Lower lobe of right lung (tissue), 2 donors: ENCODE results near the gene PSEN2. TPM values are rescaled to one million over a fixed set of nuclear protein-coding genes. Genes with fewer than 3 reads are reported as not detected.
A peak's percentile ranks its signal among the peaks of the same experiment; 100 is the strongest.

Experiments
- ATAC-seq, 2 donors: fragments of 200-7000 bp; cut with Tn5 transposase; one replicate each; pipeline ENCODE4 v1.9.1; 2020 to 2022; ENCODE audit warnings: mild to moderate bottlenecking in 2 of 2, moderate library complexity in 2 of 2
- DNase-seq: peaks from one replicate; pipeline ENCODE4 v3.0.0-alpha.2; 2020
- H3K27ac ChIP-seq: fragments of 200-600 bp; one replicate; pipeline ENCODE4 v1.8.0; 2022
- H3K27me3 ChIP-seq: fragments of 200-600 bp; one replicate; pipeline ENCODE4 v1.8.0; 2022; ENCODE audit warnings: low read depth
- H3K36me3 ChIP-seq: fragments of 200-600 bp; one replicate; pipeline ENCODE4 v1.8.0; 2022; ENCODE audit warnings: mild to moderate bottlenecking
- H3K4me1 ChIP-seq: fragments of 200-600 bp; one replicate; pipeline ENCODE4 v1.8.0; 2022
- H3K4me3 ChIP-seq: fragments of 200-600 bp; one replicate; pipeline ENCODE4 v1.8.0; 2022; ENCODE audit warnings: mild to moderate bottlenecking
- H3K9me3 ChIP-seq: fragments of 200-600 bp; one replicate; pipeline ENCODE4 v1.8.0; 2022
- CTCF ChIP-seq: fragments of 200-600 bp; IDR thresholded peaks from one replicate; pipeline ENCODE4 v1.8.0; 2022; ENCODE audit warnings: antibody characterized with exemption, mild to moderate bottlenecking
- intact Hi-C: fragments of 100-400 bp; cut with DNase I; formaldehyde crosslinking; loops from one replicate; pipeline ENCODE4 v1.11.0; 2022
- total RNA-seq: library from RNA; stranded (reverse); fragmentation: NEBNext Ultra II Directional; extraction: Animal tissue kit (Norgen Biotek cat#: 25700); gene quantifications from one replicate; pipeline ENCODE4 v1.2.1, GENCODE V29; 2021
- donor health status: DM: no; HTN: yes; CAD: no; lungs with severe emphysema.

The PSEN2 gene
- total RNA-seq, 1 donor from 2014 or later, result 26.6 TPM

- Histone ChIP-seq H3K27ac (no peak overlapping the region), H3K4me1 (peaks cover 28% of the 10 kb centered on the region), H3K9me3 (no peaks in the 10 kb centered on the region), H3K36me3 (no peaks in the 10 kb centered on the region), H3K27me3 (no peaks in the 10 kb centered on the region), H3K4me3 (no peak overlapping the region)
- no peak for DNase-seq
- no peak for TF ChIP-seq CTCF
- intact Hi-C loops, result loop anchor here (5.0 to 10.0 kb wide), 2 partner anchors 121 to 193 kb away; no protein-coding TSS in a partner anchor
- ATAC-seq, result no peak
Measured at GRCh38 chr1:226825746-226826100, 44.7 kb upstream of the PSEN2 start.

GRCh38 chr1:226826479-226827261 lies 43.7 kb upstream of the PSEN2 start:
- TF ChIP-seq CTCF, result no peak
- ATAC-seq (peak in 1 of 2 donors; percentile 6), DNase-seq (peak; percentile 53)
- peaks cover 20% of the 10 kb centered on the region for H3K4me1 ChIP-seq
- H3K27ac ChIP-seq, result peak overlapping the region; percentile 76
- no peaks in the 10 kb centered on the region for H3K9me3 ChIP-seq
- H3K36me3 ChIP-seq, result no peaks in the 10 kb centered on the region
- no peak overlapping the region for H3K4me3 ChIP-seq
- intact Hi-C loops, result loop anchor here (5.0 to 10.0 kb wide), 2 partner anchors 122 to 194 kb away; no protein-coding TSS in a partner anchor
- no peaks in the 10 kb centered on the region for H3K27me3 ChIP-seq

GRCh38 chr1:226827458-226827857 lies 43.0 kb upstream of the PSEN2 start:
- peak overlapping the region; percentile 76 for H3K27ac ChIP-seq
- DNase-seq (peak; percentile 76), ATAC-seq (peak; percentile 67 to 77)
- no peaks in the 10 kb centered on the region for H3K36me3 ChIP-seq
- H3K4me1 ChIP-seq, result peaks cover 14% of the 10 kb centered on the region
- H3K9me3 ChIP-seq, result no peaks in the 10 kb centered on the region
- no peaks in the 10 kb centered on the region for H3K27me3 ChIP-seq
- intact Hi-C loops, result loop anchor here (5.0 to 10.0 kb wide), 2 partner anchors 123 to 195 kb away; no protein-coding TSS in a partner anchor
- peak overlapping the region; percentile 28 for H3K4me3 ChIP-seq
- no peak for TF ChIP-seq CTCF

GRCh38 chr1:226827968-226828513 lies 42.4 kb upstream of the PSEN2 start:
- intact Hi-C loops, result loop anchor here (5.0 to 10.0 kb wide), 2 partner anchors 123 to 196 kb away; no protein-coding TSS in a partner anchor
- Histone ChIP-seq H3K4me1 (peaks cover 14% of the 10 kb centered on the region), H3K27me3 (no peaks in the 10 kb centered on the region), H3K27ac (peak overlapping the region; percentile 76), H3K9me3 (no peaks in the 10 kb centered on the region), H3K4me3 (peak overlapping the region; percentile 28), H3K36me3 (no peaks in the 10 kb centered on the region)
- ATAC-seq (peak; percentile 98 to 99), DNase-seq (peak; percentile 96)
- peak; percentile 99 for TF ChIP-seq CTCF

- Histone ChIP-seq H3K36me3 (no peaks in the 10 kb centered on the region), H3K27ac (no peak overlapping the region), H3K4me3 (no peak overlapping the region), H3K4me1 (peaks cover 14% of the 10 kb centered on the region), H3K27me3 (no peaks in the 10 kb centered on the region), H3K9me3 (no peaks in the 10 kb centered on the region)
- DNase-seq, result no peak
- intact Hi-C loops, result loop anchor here (5.0 to 10.0 kb wide), 2 partner anchors 124 to 197 kb away; no protein-coding TSS in a partner anchor
- ATAC-seq, result no peak
- TF ChIP-seq CTCF, result no peak
Measured at GRCh38 chr1:226829105-226829504, 41.3 kb upstream of the PSEN2 start.
